H9 (cell line): ENCODE data around the gene TSPAN32. TPM values are rescaled to one million over a fixed set of nuclear protein-coding genes. Genes with fewer than 3 reads are reported as not detected.

Experiments used
- DNase-seq: peaks from one replicate; pipeline ENCODE4 v3.0.0-alpha.2; 2017
- H2AFZ ChIP-seq: one replicate; pipeline ENCODE4 v1.6.1; 2013; ENCODE audit warnings: mild to moderate bottlenecking, low read length, control low read depth, moderate library complexity
- H2AK5ac ChIP-seq: 2 replicates; pipeline ENCODE4 v1.6.1; 2013; ENCODE audit warnings: low read length, control low read depth, mixed read lengths; ENCODE audit not compliant: insufficient read length
- H2BK120ac ChIP-seq: one replicate; pipeline ENCODE4 v1.6.1; 2013; ENCODE audit warnings: low read depth, mild to moderate bottlenecking, low read length, control low read depth, inconsistent platforms; ENCODE audit not compliant: poor library complexity, severe bottlenecking
- H2BK12ac ChIP-seq: 2 replicates; pipeline ENCODE4 v1.6.1; 2013; ENCODE audit warnings: low read length, control low read depth, mixed read lengths, low read depth; ENCODE audit not compliant: insufficient read length
- H2BK15ac ChIP-seq: 2 replicates; pipeline ENCODE4 v1.6.1; 2013; ENCODE audit warnings: low read depth, low read length, control low read depth
- H2BK20ac ChIP-seq: one replicate; pipeline ENCODE4 v1.6.1; 2013; ENCODE audit warnings: low read depth, mild to moderate bottlenecking, low read length, control low read depth, inconsistent platforms; ENCODE audit not compliant: poor library complexity, severe bottlenecking
- H2BK5ac ChIP-seq: 2 replicates; pipeline ENCODE4 v1.6.1; 2013; ENCODE audit warnings: low read length, control low read depth, mixed read lengths; ENCODE audit not compliant: insufficient read length
- H3K14ac ChIP-seq: 2 replicates; pipeline ENCODE4 v1.6.1; 2013; ENCODE audit warnings: low read length, control low read depth; ENCODE audit not compliant: insufficient read depth
- H3K18ac ChIP-seq: 2 replicates; pipeline ENCODE4 v1.6.1; 2013; ENCODE audit warnings: low read depth, mild to moderate bottlenecking, mixed read lengths, low read length, control low read depth; ENCODE audit not compliant: insufficient read length
- H3K23ac ChIP-seq: 2 replicates; pipeline ENCODE4 v1.6.1; 2013; ENCODE audit warnings: low read length, control low read depth, mixed read lengths, low read depth; ENCODE audit not compliant: insufficient read length
- H3K23me2 ChIP-seq: 2 replicates; pipeline ENCODE4 v1.6.1; 2013; ENCODE audit warnings: low read depth, mild to moderate bottlenecking, mixed read lengths, low read length, control low read depth; ENCODE audit not compliant: insufficient read length, poor library complexity, severe bottlenecking
- H3K27ac ChIP-seq: 2 replicates; pipeline ENCODE4 v1.5.1; 2013; ENCODE audit warnings: low read length, control low read depth, mixed read lengths, low read depth; ENCODE audit not compliant: insufficient read length
- H3K27me3 ChIP-seq: 2 replicates; pipeline ENCODE4 v1.6.1; 2013; ENCODE audit warnings: low read length, control low read depth, inconsistent platforms; ENCODE audit not compliant: insufficient read depth
- H3K4ac ChIP-seq: 2 replicates; pipeline ENCODE4 v1.6.1; 2013; ENCODE audit warnings: low read depth, mild to moderate bottlenecking, control low read depth, inconsistent platforms, low read length, moderate library complexity
- H3K4me1 ChIP-seq: 2 replicates; pipeline ENCODE4 v1.6.1; 2013; ENCODE audit warnings: low read length, control low read depth, inconsistent platforms; ENCODE audit not compliant: insufficient read depth
- H3K4me2 ChIP-seq: 2 replicates; pipeline ENCODE4 v1.6.1; 2013; ENCODE audit warnings: low read length, control low read depth, mixed read lengths; ENCODE audit not compliant: insufficient read length, insufficient read depth
- H3K56ac ChIP-seq: 2 replicates; pipeline ENCODE4 v1.6.1; 2013; ENCODE audit warnings: low read depth, mild to moderate bottlenecking, mixed read lengths, low read length, control low read depth; ENCODE audit not compliant: insufficient read length
- H3K79me1 ChIP-seq: 2 replicates; pipeline ENCODE4 v1.6.1; 2013; ENCODE audit warnings: low read depth, mild to moderate bottlenecking, moderate library complexity, low read length, control low read depth, inconsistent platforms; ENCODE audit not compliant: insufficient read depth, poor library complexity, severe bottlenecking
- H3K79me2 ChIP-seq: 2 replicates; pipeline ENCODE4 v1.6.1; 2013; ENCODE audit warnings: low read length, control low read depth, inconsistent platforms; ENCODE audit not compliant: insufficient read depth
- H3K9ac ChIP-seq: 2 replicates; pipeline ENCODE4 v1.6.1; 2013; ENCODE audit warnings: low read length, control low read depth, mixed read lengths; ENCODE audit not compliant: insufficient read length; ENCODE audit errors: extremely low read depth
- H3K9me3 ChIP-seq: one replicate; pipeline ENCODE4 v1.6.1; 2013; ENCODE audit warnings: low read depth, low read length, inconsistent platforms; ENCODE audit not compliant: control insufficient read depth
- H3T11ph ChIP-seq: one replicate; pipeline ENCODE4 v1.6.1; 2013; ENCODE audit warnings: mild to moderate bottlenecking, low read length, control low read depth, inconsistent platforms
- H4K20me1 ChIP-seq: one replicate; pipeline ENCODE4 v1.6.1; 2013; ENCODE audit not compliant: control insufficient read depth, insufficient read length, insufficient read depth
- H4K5ac ChIP-seq: 2 replicates; pipeline ENCODE4 v1.6.1; 2013; ENCODE audit warnings: low read depth, mild to moderate bottlenecking, mixed read lengths, low read length, control low read depth; ENCODE audit not compliant: insufficient read length
- H4K8ac ChIP-seq: replicated peaks from 2 replicates; pipeline ENCODE4 v1.6.1; 2013; ENCODE audit warnings: low read length, control low read depth, mixed read lengths, low read depth; ENCODE audit not compliant: insufficient read length
- H4K91ac ChIP-seq: 2 replicates; pipeline ENCODE4 v1.6.1; 2013; ENCODE audit warnings: low read depth, mild to moderate bottlenecking, moderate library complexity, mixed read lengths, low read length, control low read depth; ENCODE audit not compliant: insufficient read length
- H3K27ac Mint-ChIP-seq, 3 experiments: 2 replicates in 2 of 3; 3 replicates in 1 of 3; pipeline ENCODE4 v1.8.0; 2020 to 2021; ENCODE audit warnings: mixed read lengths in 3 of 3, mild to moderate bottlenecking in 1 of 3, moderate library complexity in 1 of 3
- H3K27me3 Mint-ChIP-seq: 2 replicates; pipeline ENCODE4 v1.8.0; 2021; ENCODE audit warnings: low read depth, mild to moderate bottlenecking, moderate library complexity, mixed read lengths
- H3K36me3 Mint-ChIP-seq, 3 experiments: 2 replicates in 2 of 3; 3 replicates in 1 of 3; pipeline ENCODE4 v1.8.0; 2020 to 2021; ENCODE audit warnings: low read depth in 3 of 3, mixed read lengths in 3 of 3; ENCODE audit not compliant: insufficient read depth in 1 of 3
- H3K4me1 Mint-ChIP-seq, 2 experiments: 2 replicates each; pipeline ENCODE4 v1.8.0; 2020; ENCODE audit warnings: mixed read lengths in 2 of 2
- H3K4me3 Mint-ChIP-seq, 2 experiments: 2 replicates in 1 of 2; 3 replicates in 1 of 2; pipeline ENCODE4 v1.8.0; 2020 to 2021; ENCODE audit warnings: mild to moderate bottlenecking in 2 of 2, mixed read lengths in 2 of 2, moderate library complexity in 1 of 2
- H3K9me3 Mint-ChIP-seq, 2 experiments: 2 replicates in 1 of 2; 3 replicates in 1 of 2; pipeline ENCODE4 v1.8.0; 2020; ENCODE audit warnings: mild to moderate bottlenecking in 2 of 2, mixed read lengths in 2 of 2, moderate library complexity in 1 of 2
- WGBS: extraction: QIAGEN DNeasy Blood & Tissue Kit; methylation state at CpG from one replicate; pipeline ENCODE4 v1.1.7; 2013; ENCODE audit warnings: missing lambda C conversion rate, low lambda C conversion rate, mixed read lengths; ENCODE audit not compliant: insufficient read length; ENCODE audit errors: extremely low coverage; 5-methylcytosine and 5-hydroxymethylcytosine counted together
- total RNA-seq: library from RNA; stranded (reverse); gene quantifications from 2 replicates; pipeline ENCODE4 v1.2.1, GENCODE V29; 2021
- TF ChIP-seq, protein P1 (sequence below): fragments of 200-600 bp; sonication (generic); conservative IDR thresholded peaks from 3 replicates; pipeline ENCODE4 v1.8.0; 2021; ENCODE audit warnings: antibody characterized with exemption, mild to moderate bottlenecking

TSPAN32 gene
- total RNA-seq, 1 experiment from 2014 or later = not detected

DNA sequence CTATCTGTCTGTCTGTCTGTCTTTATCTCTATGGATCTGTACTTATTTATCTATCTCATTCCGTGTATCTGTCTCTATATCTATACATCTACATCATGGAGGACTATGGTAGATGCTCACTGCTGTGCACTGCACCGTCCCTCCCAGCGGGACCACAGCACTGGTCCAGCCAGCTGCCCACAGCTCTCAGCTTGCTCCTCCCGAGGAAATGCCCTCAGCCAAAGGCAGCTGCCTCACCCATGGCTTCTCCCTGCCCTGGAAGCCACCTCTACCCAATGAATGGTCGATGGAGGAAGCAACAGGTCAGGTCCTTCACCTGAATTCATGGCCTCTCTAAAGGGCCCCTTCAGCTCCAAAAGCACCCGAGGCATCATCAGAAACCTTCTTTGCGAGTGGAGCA, 60.6 kb downstream of the TSPAN32 start:
- Histone ChIP-seq H3K4me2 (no peak overlapping the region), H2BK120ac (no peak overlapping the region), H3K9me3 (no peaks in the 10 kb centered on the region), H2BK12ac (no peak overlapping the region), H3K9ac (no peak overlapping the region), H2BK15ac (no peak overlapping the region), H4K5ac (no peak overlapping the region), H3K18ac (no peak overlapping the region), H2BK5ac (no peak overlapping the region), H3K27me3 (no peaks in the 10 kb centered on the region), H3K79me2 (no peaks in the 10 kb centered on the region), H3K4me1 (no peaks in the 10 kb centered on the region), H3K23me2 (no peaks in the 10 kb centered on the region), H3K27ac (no peak overlapping the region), H3T11ph (no peak overlapping the region), H4K91ac (no peak overlapping the region), H3K79me1 (no peaks in the 10 kb centered on the region), H4K8ac (no peak overlapping the region), H3K4ac (no peak overlapping the region), H3K23ac (no peak overlapping the region), H2AK5ac (no peak overlapping the region), H3K14ac (no peak overlapping the region), H3K56ac (no peak overlapping the region), H4K20me1 (no peaks in the 10 kb centered on the region), H2BK20ac (no peak overlapping the region), H2AFZ (no peak overlapping the region)
- Mint-ChIP-seq H3K9me3 (no peaks in the 10 kb centered on the region; a peak in 1 of 5 replicates), H3K36me3 (peaks cover 0 to 2% (median 0%) of the 10 kb centered on the region in 3 experiments; a peak in 1 of 7 replicates), H3K27me3 (peaks cover 12% of the 10 kb centered on the region), H3K27ac (no peak overlapping the region), H3K4me3 (no peak overlapping the region), H3K4me1 (0 out of 4 replicates have a peak, but pooled peaks cover 0 to 2% of the 10 kb centered on the region in 2 experiments)
- no CpG with 5 or more reads among the region's 7 CpGs for WGBS
- TF ChIP-seq, protein P1, sequence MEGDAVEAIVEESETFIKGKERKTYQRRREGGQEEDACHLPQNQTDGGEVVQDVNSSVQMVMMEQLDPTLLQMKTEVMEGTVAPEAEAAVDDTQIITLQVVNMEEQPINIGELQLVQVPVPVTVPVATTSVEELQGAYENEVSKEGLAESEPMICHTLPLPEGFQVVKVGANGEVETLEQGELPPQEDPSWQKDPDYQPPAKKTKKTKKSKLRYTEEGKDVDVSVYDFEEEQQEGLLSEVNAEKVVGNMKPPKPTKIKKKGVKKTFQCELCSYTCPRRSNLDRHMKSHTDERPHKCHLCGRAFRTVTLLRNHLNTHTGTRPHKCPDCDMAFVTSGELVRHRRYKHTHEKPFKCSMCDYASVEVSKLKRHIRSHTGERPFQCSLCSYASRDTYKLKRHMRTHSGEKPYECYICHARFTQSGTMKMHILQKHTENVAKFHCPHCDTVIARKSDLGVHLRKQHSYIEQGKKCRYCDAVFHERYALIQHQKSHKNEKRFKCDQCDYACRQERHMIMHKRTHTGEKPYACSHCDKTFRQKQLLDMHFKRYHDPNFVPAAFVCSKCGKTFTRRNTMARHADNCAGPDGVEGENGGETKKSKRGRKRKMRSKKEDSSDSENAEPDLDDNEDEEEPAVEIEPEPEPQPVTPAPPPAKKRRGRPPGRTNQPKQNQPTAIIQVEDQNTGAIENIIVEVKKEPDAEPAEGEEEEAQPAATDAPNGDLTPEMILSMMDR = no peak
- DNase-seq = no peak
